GM19397 (cell line): ENCODE measurements around the gene ACER2.
"Not testable (repeated sequence)": the region's sequence is repeated elsewhere in the genome, so short reads cannot be mapped to it uniquely, and the experiment has no call there.

Source experiments
- ATAC-seq: cut with Tn5 transposase; IDR thresholded peaks from one replicate; pipeline ENCODE4 v1.9.1; 2021; ENCODE audit warnings: mild to moderate bottlenecking, moderate library complexity; ENCODE audit not compliant: unreplicated experiment

Gene ACER2

GRCh38 chr9:19408316-19408692 lies 505 bp upstream of the ACER2 start:
- peak; percentile 1 for ATAC-seq

DNA sequence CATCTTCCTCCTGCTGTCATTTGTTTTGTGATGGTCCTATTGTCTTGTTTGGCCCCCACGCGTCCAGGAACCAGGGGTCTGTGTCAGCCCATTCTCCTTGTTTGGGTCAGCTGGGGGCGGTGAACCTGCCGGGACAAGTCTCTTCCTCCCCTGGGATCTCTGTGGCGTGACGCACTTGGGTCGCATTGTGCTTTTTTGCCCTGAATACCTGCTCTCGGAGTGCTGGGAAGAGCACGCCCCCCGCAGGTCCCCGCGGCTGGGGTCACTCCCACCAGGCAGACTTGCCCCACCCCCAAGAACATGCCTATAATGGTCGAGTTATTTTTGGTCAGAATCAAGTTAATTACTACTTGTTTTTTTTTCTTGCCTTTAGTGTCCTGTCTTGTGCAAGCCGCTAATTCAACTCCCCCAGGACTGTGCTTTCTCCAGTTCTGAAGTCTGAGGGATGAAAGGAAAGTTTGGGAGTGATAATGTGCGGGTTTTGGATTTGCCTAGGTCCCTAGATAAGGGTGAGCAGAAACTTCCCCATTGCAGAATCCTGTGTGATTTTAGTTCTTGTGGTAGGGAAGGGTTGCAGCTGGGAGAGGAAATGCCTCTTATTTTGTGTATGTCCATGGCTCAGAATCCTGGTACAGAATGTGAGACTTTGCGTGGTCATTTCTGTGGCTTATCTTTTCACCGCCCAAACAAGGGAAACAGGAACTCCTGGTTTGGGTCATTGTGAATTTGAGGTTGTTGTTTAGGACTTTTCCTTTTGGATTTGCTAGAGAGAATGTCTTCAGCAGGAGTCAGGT lies 789 bp downstream of the ACER2 start:
- peak; percentile 3 for ATAC-seq

GRCh38 chr9:19410195-19410503 lies 1.3 kb downstream of the ACER2 start:
- ATAC-seq: no peak

GRCh38 chr9:19410594-19410993 lies 1.8 kb downstream of the ACER2 start:
- ATAC-seq: no peak

- no peak for ATAC-seq
Observed at GRCh38 chr9:19411316-19411715, 2.5 kb downstream of the ACER2 start.

DNA sequence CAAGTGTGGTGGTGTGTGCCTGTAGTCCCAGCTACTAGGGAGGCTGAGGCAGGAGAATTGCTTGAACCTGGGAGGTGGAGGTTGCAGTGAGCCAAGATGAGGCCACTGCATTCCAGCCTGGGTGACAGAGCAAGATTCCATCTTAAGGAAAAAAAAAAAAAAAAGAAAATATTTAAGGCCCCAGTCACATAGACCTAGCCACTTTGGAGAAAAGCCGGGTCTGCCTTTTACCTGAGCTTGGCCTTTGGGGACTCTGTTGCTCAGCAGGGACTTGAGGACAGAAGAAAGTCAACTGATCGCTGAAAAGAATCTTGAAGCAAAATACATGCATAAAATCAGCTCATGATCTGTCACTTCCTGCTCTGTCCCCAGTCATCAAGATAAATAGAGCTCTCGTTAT lies 4.6 kb downstream of the ACER2 start:
- ATAC-seq: not testable (repeated sequence)

GRCh38 chr9:19416143-19416542 lies 7.3 kb downstream of the ACER2 start:
- ATAC-seq: no peak

- ATAC-seq: no peak
Observed at GRCh38 chr9:19420877-19421276, 12.1 kb downstream of the ACER2 start.

- ATAC-seq: no peak
Observed at GRCh38 chr9:19423163-19423562, 14.4 kb downstream of the ACER2 start.

- peak; percentile 55 for ATAC-seq
Observed at GRCh38 chr9:19424176-19424779, 15.5 kb downstream of the ACER2 start.

GRCh38 chr9:19429595-19429994 lies 20.8 kb downstream of the ACER2 start:
- no peak for ATAC-seq

DNA sequence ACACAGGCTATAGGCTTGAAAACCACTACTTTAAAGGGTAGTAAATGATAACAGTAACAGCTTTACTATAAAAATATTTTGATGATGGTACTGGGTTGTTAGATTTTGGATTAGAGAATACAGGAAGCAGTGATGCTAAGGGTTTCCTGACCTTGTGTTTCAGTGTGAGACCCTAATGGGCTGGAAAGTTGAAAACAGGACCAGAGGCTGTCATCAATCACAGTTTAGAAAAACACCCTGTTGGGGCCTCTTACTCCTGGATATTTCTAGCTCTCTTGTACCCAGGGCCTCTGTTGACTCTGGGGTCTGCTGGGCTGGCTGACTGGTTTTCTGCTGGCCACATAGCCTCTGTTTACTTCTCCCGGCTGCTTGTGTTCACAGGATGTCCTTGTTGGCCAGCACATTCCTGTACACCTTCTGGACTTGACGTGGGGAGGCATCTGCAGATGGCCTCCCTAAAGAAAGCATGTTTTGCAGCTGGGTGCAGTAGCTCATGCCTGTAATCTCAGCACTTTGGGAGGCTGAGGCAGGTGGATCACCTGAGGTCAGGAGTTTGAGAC lies 21.5 kb downstream of the ACER2 start:
- ATAC-seq: no peak

DNA sequence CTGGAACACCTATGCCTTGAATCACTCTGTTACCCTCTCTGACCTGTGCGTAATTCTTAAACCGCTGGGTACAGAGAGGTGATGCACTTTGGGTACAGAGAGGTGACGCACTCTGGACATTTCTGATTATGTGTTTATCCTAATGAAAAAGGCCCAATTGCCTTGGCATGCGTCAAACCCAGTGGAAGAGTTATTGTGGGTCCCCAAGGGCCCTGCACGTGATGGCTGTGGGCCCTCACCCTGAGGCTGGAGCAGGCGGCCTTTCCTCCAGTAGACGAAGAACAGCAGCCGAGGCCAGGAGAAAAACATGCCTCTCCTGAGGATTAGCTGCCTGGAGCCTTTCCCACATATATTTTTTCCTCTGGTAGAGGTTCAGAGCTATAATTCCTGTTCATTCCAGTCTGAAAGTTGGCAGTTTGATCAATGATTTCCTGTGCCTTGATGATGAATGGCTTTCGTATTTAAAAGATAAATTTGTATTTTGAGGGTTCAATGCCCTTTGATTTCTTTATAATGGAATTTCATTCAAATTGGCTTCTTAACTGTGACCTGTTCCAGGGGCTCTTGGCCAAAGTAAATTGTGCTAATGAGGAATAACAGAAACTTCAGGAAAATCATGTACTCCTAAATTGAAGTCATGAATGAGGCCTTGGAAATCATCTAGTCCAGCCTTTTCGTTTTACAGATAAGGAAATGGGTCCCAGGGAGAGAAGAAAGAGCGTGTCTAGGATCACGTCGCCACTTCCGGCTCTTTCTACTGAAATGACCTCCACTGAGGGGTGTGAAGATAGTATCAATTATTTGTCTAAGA lies 22.8 kb downstream of the ACER2 start:
- no peak for ATAC-seq

GRCh38 chr9:19432473-19432872 lies 23.7 kb downstream of the ACER2 start:
- no peak for ATAC-seq

DNA sequence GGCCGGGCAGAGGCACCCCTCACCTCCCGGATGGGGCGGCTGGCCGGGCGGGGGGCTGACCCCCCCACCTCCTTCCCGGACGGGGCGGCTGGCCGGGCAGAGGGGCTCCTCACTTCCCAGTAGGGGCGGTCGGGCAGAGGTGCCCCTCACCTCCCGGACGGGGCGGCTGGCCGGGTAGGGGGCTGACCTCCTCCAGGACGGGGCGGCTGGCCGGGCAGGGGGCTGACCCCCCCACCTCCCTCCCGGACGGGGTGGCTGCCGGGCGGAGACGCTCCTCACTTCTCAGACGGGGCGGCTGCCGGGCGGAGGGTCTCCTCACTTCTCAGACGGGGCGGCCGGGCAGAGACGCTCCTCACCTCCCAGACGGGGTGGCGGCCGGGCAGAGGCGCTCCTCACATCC lies 24.9 kb downstream of the ACER2 start:
- ATAC-seq: not testable (repeated sequence)

GRCh38 chr9:19440376-19440775 lies 31.6 kb downstream of the ACER2 start:
- no peak for ATAC-seq

GRCh38 chr9:19440823-19441580 lies 32.2 kb downstream of the ACER2 start:
- ATAC-seq: no peak

DNA sequence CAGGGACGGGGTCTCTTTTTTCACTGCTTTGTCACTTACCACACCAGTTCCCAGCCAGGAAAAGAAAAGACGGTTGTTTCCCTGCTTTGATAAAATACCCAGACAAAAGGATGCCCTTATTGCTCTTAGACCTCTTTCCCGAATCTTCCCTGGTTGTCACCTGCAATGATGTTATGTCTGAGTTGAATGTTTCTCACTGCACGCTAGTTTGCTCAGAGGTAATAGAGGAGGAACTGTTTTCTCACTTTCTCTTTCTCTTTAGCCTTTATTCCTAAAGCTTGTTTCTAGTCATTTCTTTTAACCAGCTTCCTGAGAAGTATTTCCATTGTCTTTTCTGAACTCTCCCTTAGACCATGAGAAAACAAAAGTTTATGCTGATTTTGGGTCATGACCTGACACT lies 32.9 kb downstream of the ACER2 start:
- ATAC-seq: peak; percentile 73

DNA sequence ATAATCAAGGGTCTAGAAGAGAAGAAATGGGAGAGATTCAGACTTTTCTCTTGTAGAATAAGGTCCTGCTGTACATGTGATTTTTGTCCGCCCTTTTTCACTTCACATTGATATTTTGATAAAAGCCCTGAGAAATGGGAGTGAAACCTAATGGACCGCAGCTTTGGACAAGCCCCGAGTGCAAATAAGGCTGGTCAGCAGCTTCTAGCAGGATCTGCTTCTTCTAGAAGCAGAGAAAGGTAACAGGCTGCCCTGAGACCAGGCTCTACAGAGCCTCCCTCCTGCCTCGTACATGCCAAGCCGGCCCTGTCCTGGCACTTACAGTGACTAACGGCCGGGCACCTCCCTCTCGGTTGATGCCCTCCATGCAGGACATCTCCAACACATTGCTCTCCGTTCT lies 33.4 kb downstream of the ACER2 start:
- no peak for ATAC-seq

DNA sequence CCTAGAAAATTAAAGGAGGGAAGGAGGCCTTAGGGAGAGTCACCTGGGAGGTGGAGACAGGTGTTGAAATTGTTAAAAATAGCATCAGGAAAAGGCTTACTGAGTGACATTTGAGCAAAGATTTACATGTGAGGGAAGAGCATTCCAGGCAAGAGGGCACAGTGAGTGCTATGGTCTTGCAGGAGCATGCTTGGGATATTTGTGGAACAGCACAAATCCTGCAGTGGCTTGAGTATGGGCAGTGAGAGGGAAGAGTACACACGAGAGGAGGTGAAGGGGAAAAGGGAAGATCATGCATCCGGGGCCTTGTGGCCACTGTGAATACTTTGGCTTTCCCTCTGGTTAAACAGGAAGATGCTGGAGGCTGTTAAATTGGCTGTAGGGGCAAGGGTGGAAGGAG lies 36.6 kb downstream of the ACER2 start:
- ATAC-seq: no peak

DNA sequence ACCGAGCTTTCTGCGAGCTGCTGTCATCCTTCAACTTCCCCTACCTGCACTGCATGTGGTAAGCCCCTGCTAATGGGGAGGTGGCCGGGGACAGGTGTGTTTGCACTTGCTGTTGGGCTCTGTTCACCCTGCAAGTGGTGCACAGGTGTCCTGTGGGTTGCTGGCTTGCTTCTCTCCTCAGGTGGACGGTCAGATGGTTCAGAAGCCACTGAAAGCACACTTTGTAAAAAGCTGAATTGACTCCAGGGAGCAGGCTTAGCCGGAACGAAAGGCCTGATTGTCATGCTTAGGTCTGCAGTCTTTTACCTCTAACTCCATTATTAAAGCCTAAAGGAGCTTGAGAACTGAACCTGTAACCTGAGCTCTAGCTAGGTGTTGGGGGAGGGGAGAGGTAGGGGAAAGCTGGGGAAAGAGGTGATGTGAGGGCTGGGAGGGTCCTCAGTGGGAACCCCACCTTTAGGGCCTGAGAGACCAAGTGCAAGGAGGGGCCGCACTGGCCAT lies 37.6 kb downstream of the ACER2 start:
- ATAC-seq: no peak
